SK-N-DZ (cell line): ENCODE results near the gene TTC1. TPM values are rescaled to one million over a fixed set of nuclear protein-coding genes. Genes with fewer than 3 reads are reported as not detected.
A peak's percentile ranks its signal among the peaks of the same experiment; 100 is the strongest.
"Not testable (repeated sequence)": the region's sequence is repeated elsewhere in the genome, so short reads cannot be mapped to it uniquely, and the experiment has no call there.

Experiments used
- DNase-seq: peaks from one replicate; pipeline ENCODE4 v3.0.0-alpha.2; 2015; ENCODE audit warnings: low spot score
- polyA plus RNA-seq, 2 experiments: library from polyadenylated mRNA; depleted of rRNA; stranded (reverse); fragments of >200 nt; gene quantifications; 2 replicates each; pipeline ENCODE4 v1.2.3, GENCODE V29; 2014

Gene TTC1
- 39.5 and 47.9 TPM in 2 replicates for polyA plus RNA-seq (2014; cell fraction: cytosol; rRNA removed)
- 13.5 and 25.0 TPM in 2 replicates for polyA plus RNA-seq (2014; cell fraction: nucleus; rRNA removed)

DNA sequence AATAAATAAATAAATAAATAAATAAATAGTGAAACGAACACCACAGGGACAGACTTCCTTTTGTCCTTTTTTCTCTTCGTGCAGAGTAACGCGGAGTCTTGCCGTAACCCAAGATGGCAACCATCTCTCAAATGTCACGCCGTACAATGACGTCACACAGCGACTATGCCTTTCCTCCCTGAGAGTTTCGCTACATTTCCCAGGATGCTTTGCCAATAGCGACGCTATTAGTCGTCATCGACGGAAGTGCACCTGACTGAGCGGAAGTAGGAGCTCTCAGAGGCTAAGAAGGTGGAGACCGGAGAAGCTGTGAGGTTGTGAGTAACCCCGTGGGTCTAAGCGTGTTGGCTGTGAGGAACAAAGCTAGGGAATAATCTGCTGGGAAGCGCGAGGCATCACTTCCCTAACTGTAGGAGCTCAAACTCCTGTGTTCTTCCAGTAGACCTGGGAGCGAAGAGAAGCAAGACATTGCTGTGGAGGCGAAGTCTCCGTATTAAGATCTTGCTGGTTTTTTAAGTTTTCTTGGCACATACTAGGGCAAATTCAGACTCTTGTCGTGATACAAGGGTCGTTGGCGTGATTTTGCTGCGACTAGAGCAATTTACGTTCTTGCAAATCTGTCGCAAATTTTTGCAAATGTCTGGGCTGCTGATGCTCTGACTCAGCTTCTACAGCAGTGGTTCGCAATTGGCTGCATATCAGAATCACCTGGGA is at the start of gene TTC1:
TTC1 (plus strand) TSS at position 263 of the 714 bp plus-strand sequence. CDS start 1,390 bp downstream, outside the sequence.
- DNase-seq, result peak; percentile 99

GRCh38 chr5:159961176-159962160 is 47.5 kb upstream of the TTC1 start:
- DNase-seq, result no peak

DNA sequence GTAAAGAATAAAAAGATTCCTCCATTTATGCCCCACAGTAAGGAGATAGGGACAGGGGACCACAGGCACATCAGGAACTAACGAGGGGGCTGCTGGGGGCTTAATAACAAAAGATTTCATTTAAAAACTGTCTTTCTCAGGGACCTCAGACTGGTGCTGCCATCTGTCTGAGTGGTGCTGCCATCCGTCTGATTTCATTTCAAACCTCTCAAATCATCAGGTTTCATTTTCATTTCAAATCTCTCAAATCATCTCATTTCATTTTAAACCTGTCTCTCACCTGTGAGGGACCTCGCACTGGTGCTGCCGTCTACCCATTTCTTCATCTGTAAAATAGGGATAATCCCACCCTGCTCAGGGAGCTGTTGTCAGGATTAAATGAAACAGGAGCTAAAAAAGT is 46.7 kb upstream of the TTC1 start:
- no peak for DNase-seq

DNA sequence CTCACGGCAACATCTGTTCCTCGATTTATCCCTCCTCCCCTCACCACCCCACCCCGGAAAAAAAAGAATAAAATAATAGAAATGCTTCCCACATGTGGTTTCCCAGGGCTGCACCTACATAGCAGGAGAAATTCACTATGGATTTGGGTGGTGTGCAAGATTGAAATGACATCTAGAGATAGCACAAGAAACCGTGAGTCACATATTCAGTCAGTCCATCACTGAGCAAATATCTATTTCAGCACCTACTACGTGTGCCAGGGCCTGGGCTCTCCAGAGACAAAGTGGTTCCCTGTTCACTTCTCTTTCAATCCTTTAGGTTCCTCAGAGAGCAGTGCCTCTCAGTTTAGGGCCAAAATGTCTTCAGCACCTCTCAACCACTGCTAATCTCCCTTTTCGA is 45.0 kb upstream of the TTC1 start:
- no peak for DNase-seq

DNA sequence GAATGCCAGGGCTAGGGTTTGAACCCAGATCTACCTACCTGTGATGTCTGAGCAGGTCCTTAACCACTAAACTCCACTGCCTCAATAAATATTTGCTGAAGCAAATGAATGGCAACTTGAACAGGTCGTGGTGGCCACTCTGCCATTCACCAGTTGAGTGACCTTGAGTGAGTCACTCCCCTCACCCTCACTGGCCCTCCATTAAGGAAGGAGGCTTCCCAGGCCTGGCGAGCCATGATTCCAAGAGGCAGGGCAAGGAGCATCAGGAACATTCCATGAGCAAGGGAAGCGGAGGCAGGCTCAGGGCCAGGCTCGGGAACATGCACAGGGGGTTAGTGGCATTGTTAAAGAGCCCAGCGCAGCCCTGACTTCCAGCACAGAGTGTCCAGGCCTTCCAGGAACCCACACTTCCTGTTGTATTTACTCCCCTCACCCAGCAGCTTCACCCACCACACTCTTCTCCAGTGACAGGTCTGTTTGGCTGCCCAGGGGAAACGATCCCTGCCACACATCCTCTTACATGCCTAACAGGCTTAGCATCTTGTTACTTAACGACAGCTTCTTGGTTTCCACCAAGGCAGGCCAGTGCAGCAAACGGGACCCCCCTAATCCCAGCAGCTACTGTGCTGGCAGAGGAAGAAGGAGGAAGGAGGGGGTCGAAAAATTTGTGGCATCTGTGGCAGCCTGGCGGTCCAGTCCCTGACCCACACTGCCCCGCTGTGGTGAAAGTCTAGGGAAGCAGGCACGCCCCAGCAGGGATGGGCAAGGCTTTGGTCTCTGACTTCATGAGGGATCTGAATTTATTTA is 43.7 kb upstream of the TTC1 start:
- peak; percentile 39 for DNase-seq

DNA sequence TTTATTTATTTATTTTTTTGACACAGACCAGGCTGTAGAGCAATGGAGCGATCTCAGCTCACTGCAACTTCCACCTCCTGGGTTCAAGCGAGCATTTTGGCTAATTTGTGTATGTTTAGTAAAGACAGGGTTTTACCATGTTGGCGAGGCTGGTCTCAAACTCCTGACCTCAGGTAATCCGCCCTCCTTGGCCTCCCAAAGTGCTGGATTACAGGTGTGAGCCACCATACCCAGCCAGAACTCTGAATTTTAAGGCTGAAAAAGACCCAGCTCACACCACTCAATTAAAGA is 43.2 kb upstream of the TTC1 start:
- not testable (repeated sequence) for DNase-seq

GRCh38 chr5:159969966-159970365 is 39.0 kb upstream of the TTC1 start:
- no peak for DNase-seq

- no peak for DNase-seq
Measured at GRCh38 chr5:159971038-159971437, 37.9 kb upstream of the TTC1 start.

- no peak for DNase-seq
Measured at GRCh38 chr5:159971514-159971913, 37.4 kb upstream of the TTC1 start.

GRCh38 chr5:159971931-159972461 is 36.9 kb upstream of the TTC1 start:
- no peak for DNase-seq

GRCh38 chr5:159972538-159973362 is 36.2 kb upstream of the TTC1 start:
- no peak for DNase-seq

- DNase-seq, result no peak
Measured at GRCh38 chr5:159975462-159976019, 33.4 kb upstream of the TTC1 start.

- no peak for DNase-seq
Measured at GRCh38 chr5:159976921-159977320, 32.0 kb upstream of the TTC1 start.

GRCh38 chr5:159978358-159978757 is 30.6 kb upstream of the TTC1 start:
- no peak for DNase-seq

- DNase-seq, result no peak
Measured at GRCh38 chr5:159982421-159983173, 26.3 kb upstream of the TTC1 start.

- DNase-seq, result peak; percentile 62
Measured at GRCh38 chr5:159987031-159987674, 21.8 kb upstream of the TTC1 start.

GRCh38 chr5:159990506-159990905 is 18.4 kb upstream of the TTC1 start:
- no peak for DNase-seq

DNA sequence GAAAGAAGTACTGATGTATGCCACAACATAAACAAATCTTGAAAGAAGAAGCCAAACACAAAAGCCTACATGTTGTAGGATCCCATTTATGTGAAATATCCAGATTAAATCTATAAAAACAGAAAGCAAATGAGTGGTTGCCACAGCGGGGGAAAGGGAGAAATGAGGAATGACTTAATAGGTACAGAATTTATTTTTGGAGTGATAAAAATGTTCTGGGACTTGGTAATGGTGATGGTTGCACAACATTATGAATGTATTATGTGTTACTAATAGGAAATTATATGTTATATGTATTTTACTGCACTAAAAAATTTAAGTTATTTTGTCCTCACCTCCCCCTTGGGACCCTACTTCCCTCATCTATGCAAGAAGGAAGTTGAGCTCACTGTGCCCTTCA is 16.4 kb upstream of the TTC1 start:
- DNase-seq, result no peak

DNA sequence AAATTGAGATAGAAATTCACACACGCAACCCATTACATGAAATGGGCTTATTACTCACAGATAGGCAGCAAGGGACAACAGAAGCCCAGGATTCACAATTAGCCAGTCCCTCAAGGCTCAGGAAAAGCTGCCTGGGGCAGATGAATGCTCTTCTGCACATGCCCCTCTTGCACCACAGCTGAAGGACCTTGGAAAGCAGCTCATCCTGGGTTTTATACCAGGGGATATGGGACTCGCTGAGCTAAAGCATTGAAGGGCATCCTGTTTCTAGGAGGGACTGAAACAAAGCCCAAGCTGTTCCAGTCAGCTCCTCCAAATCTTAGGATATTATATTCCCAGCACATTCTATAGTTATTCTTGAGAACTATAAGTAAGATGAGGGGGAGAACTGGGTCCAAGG is 15.7 kb upstream of the TTC1 start:
- DNase-seq, result no peak
